ENCODE data around the gene ZBTB24.
A peak's percentile ranks its signal among the peaks of the same experiment; 100 is the strongest.

The ZBTB24 gene

GRCh38 chr6:109447087-109447486 is 35.9 kb downstream of the ZBTB24 start:
- Histone ChIP-seq H3K27me3 (ENCODE audit: control insufficient read depth, insufficient read depth, low read length) (no peaks in the 10 kb centered on the region), H3K4me1 (ENCODE audit: control insufficient read depth, low read depth, low read length) (no peaks in the 10 kb centered on the region), H3K9ac (ENCODE audit: low read length) (no peak overlapping the region), H3K36me3 (ENCODE audit: control insufficient read depth, low read depth, low read length) (peaks cover 42% of the 10 kb centered on the region), H3K27ac (ENCODE audit: low read length) (no peak overlapping the region), H3K9me3 (ENCODE audit: control insufficient read depth, low read depth, low read length) (no peaks in the 10 kb centered on the region), H3K4me3 (ENCODE audit: low read length) (no peak overlapping the region)

GRCh38 chr6:109446541-109446940 is 36.5 kb downstream of the ZBTB24 start:
- Histone ChIP-seq H3K27me3 (ENCODE audit: control insufficient read depth, insufficient read depth, low read length) (no peaks in the 10 kb centered on the region), H3K9me3 (ENCODE audit: control insufficient read depth, low read depth, low read length) (no peaks in the 10 kb centered on the region), H3K27ac (ENCODE audit: low read length) (no peak overlapping the region), H3K4me3 (ENCODE audit: low read length) (no peak overlapping the region), H3K9ac (ENCODE audit: low read length) (no peak overlapping the region), H3K36me3 (ENCODE audit: control insufficient read depth, low read depth, low read length) (peaks cover 36% of the 10 kb centered on the region), H3K4me1 (ENCODE audit: control insufficient read depth, low read depth, low read length) (no peaks in the 10 kb centered on the region)

GRCh38 chr6:109446072-109446471 is 36.9 kb downstream of the ZBTB24 start:
- Histone ChIP-seq H3K4me1 (ENCODE audit: control insufficient read depth, low read depth, low read length) (no peaks in the 10 kb centered on the region), H3K9ac (ENCODE audit: low read length) (no peak overlapping the region), H3K36me3 (ENCODE audit: control insufficient read depth, low read depth, low read length) (peaks cover 35% of the 10 kb centered on the region)

GRCh38 chr6:109445382-109445781 is 37.6 kb downstream of the ZBTB24 start:
- no peaks in the 10 kb centered on the region for H3K9me3 ChIP-seq (ENCODE audit: control insufficient read depth, low read depth, low read length)
- no peaks in the 10 kb centered on the region for H3K27me3 ChIP-seq (ENCODE audit: control insufficient read depth, insufficient read depth, low read length)
- H3K4me1 ChIP-seq (ENCODE audit: control insufficient read depth, low read depth, low read length), result no peaks in the 10 kb centered on the region
- no peak overlapping the region for H3K27ac ChIP-seq (ENCODE audit: low read length)
- peaks cover 35% of the 10 kb centered on the region for H3K36me3 ChIP-seq (ENCODE audit: control insufficient read depth, low read depth, low read length)
- no peak overlapping the region for H3K4me3 ChIP-seq (ENCODE audit: low read length)
- H3K9ac ChIP-seq (ENCODE audit: low read length), result no peak overlapping the region

More at GRCh38 chr6:109446072-109446471, 36.9 kb downstream of the ZBTB24 start:
- Histone ChIP-seq H3K9me3 (ENCODE audit: control insufficient read depth, low read depth, low read length) (no peaks in the 10 kb centered on the region), H3K4me3 (ENCODE audit: low read length) (no peak overlapping the region), H3K27ac (ENCODE audit: low read length) (no peak overlapping the region), H3K27me3 (ENCODE audit: control insufficient read depth, insufficient read depth, low read length) (no peaks in the 10 kb centered on the region)

GRCh38 chr6:109443425-109443950 is 39.5 kb downstream of the ZBTB24 start:
- peaks cover 35% of the 10 kb centered on the region for H3K36me3 ChIP-seq (ENCODE audit: control insufficient read depth, low read depth, low read length)
- no peak overlapping the region for H3K27ac ChIP-seq (ENCODE audit: low read length)

GRCh38 chr6:109442393-109442924 is 40.6 kb downstream of the ZBTB24 start:
- no peak overlapping the region for H3K9ac ChIP-seq (ENCODE audit: low read length)
- no peak overlapping the region for H3K4me3 ChIP-seq (ENCODE audit: low read length)
- H3K4me1 ChIP-seq (ENCODE audit: control insufficient read depth, low read depth, low read length), result peaks cover 4% of the 10 kb centered on the region
- no peaks in the 10 kb centered on the region for H3K9me3 ChIP-seq (ENCODE audit: control insufficient read depth, low read depth, low read length)
- H3K27me3 ChIP-seq (ENCODE audit: control insufficient read depth, insufficient read depth, low read length), result peaks cover 12% of the 10 kb centered on the region
- H3K27ac ChIP-seq (ENCODE audit: low read length), result no peak overlapping the region
- peaks cover 35% of the 10 kb centered on the region for H3K36me3 ChIP-seq (ENCODE audit: control insufficient read depth, low read depth, low read length)

More at GRCh38 chr6:109443425-109443950, 39.5 kb downstream of the ZBTB24 start:
- no peak overlapping the region for H3K9ac ChIP-seq (ENCODE audit: low read length)
- no peak overlapping the region for H3K4me3 ChIP-seq (ENCODE audit: low read length)
- peaks cover 4% of the 10 kb centered on the region for H3K4me1 ChIP-seq (ENCODE audit: control insufficient read depth, low read depth, low read length)
- peaks cover 12% of the 10 kb centered on the region for H3K27me3 ChIP-seq (ENCODE audit: control insufficient read depth, insufficient read depth, low read length)
- no peaks in the 10 kb centered on the region for H3K9me3 ChIP-seq (ENCODE audit: control insufficient read depth, low read depth, low read length)

GRCh38 chr6:109441069-109441816 is 41.8 kb downstream of the ZBTB24 start:
- H3K36me3 ChIP-seq (ENCODE audit: control insufficient read depth, low read depth, low read length), result peaks cover 31% of the 10 kb centered on the region
- no peaks in the 10 kb centered on the region for H3K9me3 ChIP-seq (ENCODE audit: control insufficient read depth, low read depth, low read length)
- peaks cover 4% of the 10 kb centered on the region for H3K4me1 ChIP-seq (ENCODE audit: control insufficient read depth, low read depth, low read length)
- H3K4me3 ChIP-seq (ENCODE audit: low read length), result peak overlapping the region; percentile 87
- H3K27me3 ChIP-seq (ENCODE audit: control insufficient read depth, insufficient read depth, low read length), result peaks cover 12% of the 10 kb centered on the region
- no peak overlapping the region for H3K27ac ChIP-seq (ENCODE audit: low read length)
- H3K9ac ChIP-seq (ENCODE audit: low read length), result peak overlapping the region; percentile 80

GRCh38 chr6:109440331-109441068 is 42.5 kb downstream of the ZBTB24 start, which contains the start of the genes PPIL6 and SMPD2:
Gene PPIL6, minus strand, starts transcription at chr6:109440628. Its CDS starts 38 bp downstream, at chr6:109440590.
Gene SMPD2, plus strand, starts transcription at chr6:109440724. Its CDS starts 398 bp downstream, at chr6:109441122.
- peaks cover 27% of the 10 kb centered on the region for H3K36me3 ChIP-seq (ENCODE audit: control insufficient read depth, low read depth, low read length)
- H3K4me1 ChIP-seq (ENCODE audit: control insufficient read depth, low read depth, low read length), result peaks cover 4% of the 10 kb centered on the region
- H3K9ac ChIP-seq (ENCODE audit: low read length), result peak within 1 kb of the TSS; percentile 80
- H3K27me3 ChIP-seq (ENCODE audit: control insufficient read depth, insufficient read depth, low read length), result peaks cover 12% of the 10 kb centered on the region
- no peaks in the 10 kb centered on the region for H3K9me3 ChIP-seq (ENCODE audit: control insufficient read depth, low read depth, low read length)
- H3K27ac ChIP-seq (ENCODE audit: low read length), result no peak within 1 kb of the TSS
- peak within 1 kb of the TSS; percentile 87 for H3K4me3 ChIP-seq (ENCODE audit: low read length)

GRCh38 chr6:109436041-109436440 is 47.0 kb downstream of the ZBTB24 start:
- Histone ChIP-seq H3K27me3 (ENCODE audit: control insufficient read depth, insufficient read depth, low read length) (peaks cover 12% of the 10 kb centered on the region), H3K4me3 (ENCODE audit: low read length) (no peak overlapping the region), H3K36me3 (ENCODE audit: control insufficient read depth, low read depth, low read length) (no peaks in the 10 kb centered on the region), H3K27ac (ENCODE audit: low read length) (no peak overlapping the region), H3K4me1 (ENCODE audit: control insufficient read depth, low read depth, low read length) (peaks cover 4% of the 10 kb centered on the region), H3K9me3 (ENCODE audit: control insufficient read depth, low read depth, low read length) (no peaks in the 10 kb centered on the region), H3K9ac (ENCODE audit: low read length) (no peak overlapping the region)

- Histone ChIP-seq H3K4me1 (ENCODE audit: control insufficient read depth, low read depth, low read length) (no peaks in the 10 kb centered on the region), H3K27ac (ENCODE audit: low read length) (no peak overlapping the region), H3K9me3 (ENCODE audit: control insufficient read depth, low read depth, low read length) (no peaks in the 10 kb centered on the region)
Observed at GRCh38 chr6:109434456-109434855, 48.6 kb downstream of the ZBTB24 start.

GRCh38 chr6:109429496-109429895 is 53.5 kb downstream of the ZBTB24 start:
- Histone ChIP-seq H3K27me3 (ENCODE audit: control insufficient read depth, insufficient read depth, low read length) (no peaks in the 10 kb centered on the region), H3K4me1 (ENCODE audit: control insufficient read depth, low read depth, low read length) (no peaks in the 10 kb centered on the region), H3K9ac (ENCODE audit: low read length) (no peak overlapping the region), H3K27ac (ENCODE audit: low read length) (no peak overlapping the region), H3K36me3 (ENCODE audit: control insufficient read depth, low read depth, low read length) (no peaks in the 10 kb centered on the region), H3K4me3 (ENCODE audit: low read length) (no peak overlapping the region), H3K9me3 (ENCODE audit: control insufficient read depth, low read depth, low read length) (no peaks in the 10 kb centered on the region)

More at GRCh38 chr6:109434456-109434855, 48.6 kb downstream of the ZBTB24 start:
- Histone ChIP-seq H3K4me3 (ENCODE audit: low read length) (no peak overlapping the region), H3K36me3 (ENCODE audit: control insufficient read depth, low read depth, low read length) (no peaks in the 10 kb centered on the region), H3K27me3 (ENCODE audit: control insufficient read depth, insufficient read depth, low read length) (peaks cover 7% of the 10 kb centered on the region), H3K9ac (ENCODE audit: low read length) (no peak overlapping the region)
